Astrocyte (in vitro differentiated cells and primary cell): ENCODE measurements around the gene CCDC187.

Experiments used
- CTCF ChIP-seq: IDR thresholded peaks from 2 replicates; pipeline ENCODE4 v1.5.1; 2011; ENCODE audit warnings: low read depth, mild to moderate bottlenecking, inconsistent platforms, low read length, moderate library complexity; ENCODE audit not compliant: insufficient read depth
- EZH2 ChIP-seq: IDR thresholded peaks from 2 replicates; pipeline ENCODE4 v1.6.1; 2012; ENCODE audit warnings: mild to moderate bottlenecking, low read length, inconsistent platforms; ENCODE audit not compliant: insufficient read depth

- TF ChIP-seq CTCF = no peak
- TF ChIP-seq EZH2 = no peak
These were observed 62.4 kb downstream of the CCDC187 start for GRCh38 chr9:136241542-136241941.
